ENCODE measurements around the gene TOMT. TPM values are rescaled to one million over a fixed set of nuclear protein-coding genes. Genes with fewer than 3 reads are reported as not detected.
"Not testable (repeated sequence)": the region's sequence is repeated elsewhere in the genome, so short reads cannot be mapped to it uniquely, and the experiment has no call there.

Gene TOMT
- total RNA-seq, 2 donors from 2014 or later = not detected

- Histone ChIP-seq H3K27me3 (replicated peaks; ENCODE audit: insufficient read depth) (no peaks in the 10 kb centered on the region), H3K4me3 (no peak overlapping the region), H3K4me1 (replicated peaks) (no peaks in the 10 kb centered on the region), H3K27ac (no peak overlapping the region), H3K9me3 (no peaks in the 10 kb centered on the region), H3K36me3 (no peaks in the 10 kb centered on the region)
- intact Hi-C loops (cut with DNase I) = no loop called here
- DNase-seq (ENCODE audit: low spot score) = no peak
- TF ChIP-seq POLR2A (IDR thresholded peaks at IDR 0.05) = no peak
- TF ChIP-seq CTCF (IDR thresholded peaks at IDR 0.05) = no peak
- no peak for TF ChIP-seq POLR2AphosphoS5 (IDR thresholded peaks at IDR 0.05)
- 99% methylated on average over 11 of the region's 11 CpGs for WGBS
Observed at GRCh38 chr11:72139500-72139899, 33.8 kb downstream of the TOMT start.

GRCh38 chr11:72140661-72141060 lies 34.9 kb downstream of the TOMT start:
- intact Hi-C loops (cut with DNase I) = loop anchor here (5.0 kb wide), 2 partner anchors 113 to 163 kb away; no protein-coding TSS in a partner anchor
- DNase-seq (ENCODE audit: low spot score) = no peak
- H3K27me3 ChIP-seq (replicated peaks; ENCODE audit: insufficient read depth) = no peaks in the 10 kb centered on the region
- WGBS = 100% methylated on average over 2 of the region's 2 CpGs
- no peaks in the 10 kb centered on the region for H3K4me1 ChIP-seq (replicated peaks)
- no peak overlapping the region for H3K27ac ChIP-seq
- H3K9me3 ChIP-seq = no peaks in the 10 kb centered on the region
- TF ChIP-seq POLR2A (IDR thresholded peaks at IDR 0.05) = no peak
- no peak for TF ChIP-seq POLR2AphosphoS5 (IDR thresholded peaks at IDR 0.05)
- TF ChIP-seq CTCF (IDR thresholded peaks at IDR 0.05) = no peak
- H3K4me3 ChIP-seq = no peak overlapping the region
- no peaks in the 10 kb centered on the region for H3K36me3 ChIP-seq

- no peaks in the 10 kb centered on the region for H3K27me3 ChIP-seq (replicated peaks; ENCODE audit: insufficient read depth)
- no peak overlapping the region for H3K27ac ChIP-seq
- H3K4me3 ChIP-seq = no peak overlapping the region
- 84% methylated on average over 3 of the region's 3 CpGs for WGBS
- no peak for TF ChIP-seq CTCF (IDR thresholded peaks at IDR 0.05)
- TF ChIP-seq POLR2A (IDR thresholded peaks at IDR 0.05) = no peak
- no peak for TF ChIP-seq POLR2AphosphoS5 (IDR thresholded peaks at IDR 0.05)
- H3K36me3 ChIP-seq = no peaks in the 10 kb centered on the region
- DNase-seq (ENCODE audit: low spot score) = no peak
- H3K9me3 ChIP-seq = no peaks in the 10 kb centered on the region
- intact Hi-C loops (cut with DNase I) = loop anchor here (5.0 kb wide), 2 partner anchors 114 to 164 kb away; no protein-coding TSS in a partner anchor
- no peaks in the 10 kb centered on the region for H3K4me1 ChIP-seq (replicated peaks)
Observed at GRCh38 chr11:72141066-72141465, 35.3 kb downstream of the TOMT start.

GRCh38 chr11:72142086-72142485 lies 36.4 kb downstream of the TOMT start:
- H3K9me3 ChIP-seq; H3K27me3 ChIP-seq (replicated peaks; ENCODE audit: insufficient read depth); H3K4me1 ChIP-seq (replicated peaks); H3K36me3 ChIP-seq; H3K4me3 ChIP-seq: not testable (repeated sequence)
- 18% methylated on average over 1 of the region's 1 CpG for WGBS
- peak; percentile 55 for DNase-seq (ENCODE audit: low spot score)
- peak; percentile 29 for TF ChIP-seq POLR2AphosphoS5 (IDR thresholded peaks at IDR 0.05)
- intact Hi-C loops (cut with DNase I) = loop anchor here (5.0 kb wide), 2 partner anchors 115 to 165 kb away; no protein-coding TSS in a partner anchor
- peak overlapping the region in 1 of 2 donors; percentile 39 for H3K27ac ChIP-seq

GRCh38 chr11:72142543-72142942 lies 36.8 kb downstream of the TOMT start:
- H3K27me3 ChIP-seq (replicated peaks; ENCODE audit: insufficient read depth); H3K4me3 ChIP-seq; DNase-seq (ENCODE audit: low spot score); H3K36me3 ChIP-seq; H3K27ac ChIP-seq; H3K9me3 ChIP-seq; H3K4me1 ChIP-seq (replicated peaks): not testable (repeated sequence)
- intact Hi-C loops (cut with DNase I) = loop anchor here (5.0 kb wide), 2 partner anchors 115 to 165 kb away; no protein-coding TSS in a partner anchor
- no CpG with 5 or more reads among the region's 1 CpG for WGBS

GRCh38 chr11:72144807-72145565 lies 39.3 kb downstream of the TOMT start:
- intact Hi-C loops (cut with DNase I) = loop anchor here (5.0 kb wide), 2 partner anchors 118 to 168 kb away; no protein-coding TSS in a partner anchor
- H3K27me3 ChIP-seq (replicated peaks; ENCODE audit: insufficient read depth) = no peaks in the 10 kb centered on the region
- no peaks in the 10 kb centered on the region for H3K4me1 ChIP-seq (replicated peaks)
- TF ChIP-seq CTCF (IDR thresholded peaks at IDR 0.05) (no peak), POLR2AphosphoS5 (IDR thresholded peaks at IDR 0.05) (no peak)
- no peaks in the 10 kb centered on the region for H3K36me3 ChIP-seq
- 82% methylated on average over 4 of the region's 4 CpGs for WGBS
- no peaks in the 10 kb centered on the region for H3K9me3 ChIP-seq
- H3K4me3 ChIP-seq = no peak overlapping the region
- DNase-seq (ENCODE audit: low spot score) = no peak
- no peak overlapping the region for H3K27ac ChIP-seq
